SK-N-SH (cell line): ENCODE measurements around the gene PNCK. TPM values are rescaled to one million over a fixed set of nuclear protein-coding genes. Genes with fewer than 3 reads are reported as not detected.

Source experiments
- CTCF ChIA-PET: fragments of 300-600, 350-600 bp; formaldehyde crosslinking; extraction: SDS; loops from one replicate; lab custom pipeline; 2021; lab: Yijun Ruan, JAX
- POLR2A ChIA-PET: fragments of 350-600 bp; sonication (Branson Sonifier 250); formaldehyde crosslinking; extraction: SDS; loops from one replicate; lab custom pipeline; 2020; ENCODE audit warnings: antibody characterized with exemption, inconsistent platforms; lab: Yijun Ruan, JAX
- DNase-seq: peaks from one replicate; pipeline ENCODE4 v3.0.0; 2012
- H2AFZ ChIP-seq: fragments of 200-600 bp; sonication (generic); 2 replicates; pipeline ENCODE4 v1.8.1; 2016; ENCODE audit warnings: antibody characterized with exemption, mild to moderate bottlenecking, low read depth
- H3F3A ChIP-seq: fragments of 200-600 bp; sonication (generic); replicated peaks from 2 replicates; pipeline ENCODE3; 2016; ENCODE audit warnings: antibody characterized with exemption, mild to moderate bottlenecking; ENCODE audit not compliant: insufficient read depth
- H3K27ac ChIP-seq, 2 experiments: fragments of 200-500 bp in 1 of 2; fragments of 200-600 bp in 1 of 2; sonication (Bioruptor generic) in 1 of 2; sonication (generic), shearing (Covaris generic) in 1 of 2; 2 replicates each; pipeline versions ENCODE4 v1.5.1 to v1.6.1; 2014 to 2016; ENCODE audit warnings: low read depth in 2 of 2, inconsistent platforms in 1 of 2, low read length in 1 of 2, mild to moderate bottlenecking in 1 of 2, mixed read lengths in 1 of 2
- H3K27me3 ChIP-seq: fragments of 200-600 bp; sonication (generic), shearing (Covaris generic); 2 replicates; pipeline ENCODE4 v1.6.1; 2016; ENCODE audit warnings: mixed run types; ENCODE audit not compliant: insufficient read depth
- H3K36me3 ChIP-seq, 2 experiments: fragments of 200-500 bp in 1 of 2; fragments of 200-600 bp in 1 of 2; sonication (Bioruptor generic) in 1 of 2; sonication (generic) in 1 of 2; replicated peaks in 1 of 2; 2 replicates each; pipeline versions ENCODE3 to v1.5.1; 2014 to 2016; ENCODE audit warnings: low read length in 1 of 2, mild to moderate bottlenecking in 1 of 2; ENCODE audit not compliant: insufficient read depth in 2 of 2, control insufficient read depth in 1 of 2
- H3K4me1 ChIP-seq, 2 experiments: fragments of 200-500 bp in 1 of 2; fragments of 200-600 bp in 1 of 2; sonication (Bioruptor generic) in 1 of 2; sonication (generic), shearing (Covaris generic) in 1 of 2; 2 replicates each; pipeline versions ENCODE4 v1.5.1 to v1.6.1; 2014 to 2016; ENCODE audit warnings: low read depth in 1 of 2, low read length in 1 of 2, mixed run types in 1 of 2; ENCODE audit not compliant: insufficient read depth in 2 of 2, control insufficient read depth in 1 of 2
- H3K4me2 ChIP-seq: fragments of 200-600 bp; sonication (generic), shearing (Covaris generic); 2 replicates; pipeline ENCODE4 v1.6.1; 2017; ENCODE audit warnings: mixed run types
- H3K4me3 ChIP-seq, 2 experiments: fragments of 200-500 bp in 1 of 2; fragments of 200-600 bp in 1 of 2; sonication (Bioruptor generic) in 1 of 2; sonication (generic), shearing (Covaris generic) in 1 of 2; 2 replicates each; pipeline versions ENCODE4 v1.5.1 to v1.8.1; 2014 to 2016; ENCODE audit warnings: low read depth in 2 of 2, inconsistent platforms in 1 of 2, low read length in 1 of 2, mild to moderate bottlenecking in 1 of 2, mixed read lengths in 1 of 2, moderate library complexity in 1 of 2
- H3K79me2 ChIP-seq: fragments of 200-600 bp; sonication (generic); 2 replicates; pipeline ENCODE4 v1.8.1; 2017; ENCODE audit warnings: mild to moderate bottlenecking; ENCODE audit not compliant: insufficient read depth
- H3K9ac ChIP-seq: fragments of 200-600 bp; sonication (generic); 2 replicates; pipeline ENCODE4 v1.6.1; 2017; ENCODE audit warnings: mixed run types
- H3K9me2 ChIP-seq: fragments of 200-600 bp; sonication (generic); 2 replicates; pipeline ENCODE4 v1.6.1; 2017; ENCODE audit warnings: mixed run types
- H3K9me3 ChIP-seq: fragments of 200-600 bp; sonication (generic); 2 replicates; pipeline ENCODE4 v1.6.1; 2017; ENCODE audit warnings: mixed run types, mild to moderate bottlenecking, moderate library complexity
- H4K20me1 ChIP-seq: fragments of 200-600 bp; sonication (generic); 2 replicates; pipeline ENCODE4 v1.6.1; 2017; ENCODE audit warnings: mild to moderate bottlenecking, mixed run types; ENCODE audit not compliant: insufficient read depth
- EP300 ChIP-seq, 2 experiments: IDR thresholded peaks; 2 replicates each; pipeline versions ENCODE4 v1.4.0 to v1.6.1; 2012; ENCODE audit warnings: borderline replicate concordance in 1 of 2, low read depth in 1 of 2, low read length in 1 of 2
- FOXJ3 ChIP-seq: sonication (generic); formaldehyde crosslinking; IDR thresholded peaks from 2 replicates; pipeline ENCODE4 v1.5.1; 2020; ENCODE audit warnings: mild to moderate bottlenecking, missing genetic modification reagents
- FOXM1 ChIP-seq: IDR thresholded peaks from 2 replicates; pipeline ENCODE4 v1.4.0; 2012; ENCODE audit warnings: low read depth, mild to moderate bottlenecking
- IRF3 ChIP-seq: fragments of 150-350 bp; IDR thresholded peaks from 2 replicates; pipeline ENCODE4 v1.6.1; 2016; ENCODE audit warnings: mild to moderate bottlenecking, low read depth, low read length
- JUND ChIP-seq: IDR thresholded peaks from 2 replicates; pipeline ENCODE4 v1.4.0; 2012
- NFIC ChIP-seq: IDR thresholded peaks from 2 replicates; pipeline ENCODE4 v1.4.0; 2012; ENCODE audit warnings: borderline replicate concordance
- PBX3 ChIP-seq: IDR thresholded peaks from 2 replicates; pipeline ENCODE4; 2012
- RCOR1 ChIP-seq: fragments of 150-350 bp; IDR thresholded peaks from 2 replicates; pipeline ENCODE4 v1.6.1; 2017; ENCODE audit warnings: antibody characterized with exemption, low read length
- REST ChIP-seq: IDR thresholded peaks from 2 replicates; pipeline ENCODE4 v1.6.1; 2012; ENCODE audit warnings: mild to moderate bottlenecking, low read depth, low read length, moderate library complexity
- RXRA ChIP-seq: IDR thresholded peaks from 2 replicates; pipeline ENCODE4 v1.4.0; 2012; ENCODE audit warnings: low read depth, mild to moderate bottlenecking, borderline replicate concordance
- TAF1 ChIP-seq: IDR thresholded peaks from 2 replicates; pipeline ENCODE4 v1.6.1; 2012; ENCODE audit warnings: low read depth, mild to moderate bottlenecking, low read length, moderate library complexity, borderline replicate concordance
- TEAD4 ChIP-seq: IDR thresholded peaks from 2 replicates; pipeline ENCODE4 v1.4.0; 2012; ENCODE audit warnings: mild to moderate bottlenecking, borderline replicate concordance; ENCODE audit not compliant: insufficient read depth
- WGBS: methylation state at CpG from one replicate; pipeline ENCODE4 v1.1.6; 2017; ENCODE audit warnings: low lambda C conversion rate; 5-methylcytosine and 5-hydroxymethylcytosine counted together
- polyA plus RNA-seq, 3 experiments: library from polyadenylated mRNA; depleted of rRNA; stranded (reverse); fragments of >200 nt; gene quantifications; 2 replicates each; pipeline ENCODE4 v1.2.3, GENCODE V29; 2012
- TF ChIP-seq, protein P1 (sequence below): fragments of 200-600 bp; sonication (generic); IDR thresholded peaks from 2 replicates; pipeline ENCODE4 v1.6.1; 2017; ENCODE audit warnings: antibody characterized with exemption, mild to moderate bottlenecking, moderate library complexity

PNCK gene
- polyA plus RNA-seq, 1 of the 3 experiments (the other 2 are of a cell fraction) = 1.2 TPM

- H3K27me3 ChIP-seq = peaks cover 50% of the 10 kb centered on the region
- no peak overlapping the region for H3K4me2 ChIP-seq
- H3K9ac ChIP-seq = no peak overlapping the region
- no peak overlapping the region for H3K27ac ChIP-seq
- DNase-seq = peak; percentile 12
- no peaks in the 10 kb centered on the region for H3K79me2 ChIP-seq
- no peaks in the 10 kb centered on the region for H3K9me2 ChIP-seq
- H2AFZ ChIP-seq = no peak overlapping the region
- no peaks in the 10 kb centered on the region for H4K20me1 ChIP-seq
- H3K36me3 ChIP-seq = no peaks in the 10 kb centered on the region
- H3K4me1 ChIP-seq = peaks cover 0 to 22% of the 10 kb centered on the region in 2 experiments; a peak in 1 of 4 replicates
- H3K4me3 ChIP-seq = no peak overlapping the region
- no peaks in the 10 kb centered on the region for H3F3A ChIP-seq
- no peaks in the 10 kb centered on the region for H3K9me3 ChIP-seq
- TF ChIP-seq PBX3 (no peak), TAF1 (no peak), EP300 (IDR thresholded peaks at IDR 0.05; ENCODE audit: borderline replicate concordance in 1 of 2, low read depth in 1 of 2, low read length in 1 of 2) (no peak), FOXM1 (no peak), IRF3 (no peak), RCOR1 (no peak), REST (no peak), NFIC (no peak), RXRA (no peak), FOXJ3 (CRISPR knock-in tag) (no peak), TEAD4 (no peak), JUND (no peak)
- TF ChIP-seq, protein P1, sequence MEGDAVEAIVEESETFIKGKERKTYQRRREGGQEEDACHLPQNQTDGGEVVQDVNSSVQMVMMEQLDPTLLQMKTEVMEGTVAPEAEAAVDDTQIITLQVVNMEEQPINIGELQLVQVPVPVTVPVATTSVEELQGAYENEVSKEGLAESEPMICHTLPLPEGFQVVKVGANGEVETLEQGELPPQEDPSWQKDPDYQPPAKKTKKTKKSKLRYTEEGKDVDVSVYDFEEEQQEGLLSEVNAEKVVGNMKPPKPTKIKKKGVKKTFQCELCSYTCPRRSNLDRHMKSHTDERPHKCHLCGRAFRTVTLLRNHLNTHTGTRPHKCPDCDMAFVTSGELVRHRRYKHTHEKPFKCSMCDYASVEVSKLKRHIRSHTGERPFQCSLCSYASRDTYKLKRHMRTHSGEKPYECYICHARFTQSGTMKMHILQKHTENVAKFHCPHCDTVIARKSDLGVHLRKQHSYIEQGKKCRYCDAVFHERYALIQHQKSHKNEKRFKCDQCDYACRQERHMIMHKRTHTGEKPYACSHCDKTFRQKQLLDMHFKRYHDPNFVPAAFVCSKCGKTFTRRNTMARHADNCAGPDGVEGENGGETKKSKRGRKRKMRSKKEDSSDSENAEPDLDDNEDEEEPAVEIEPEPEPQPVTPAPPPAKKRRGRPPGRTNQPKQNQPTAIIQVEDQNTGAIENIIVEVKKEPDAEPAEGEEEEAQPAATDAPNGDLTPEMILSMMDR = no peak
- 34% methylated on average over 14 of the region's 27 CpGs for WGBS
- ChIA-PET CTCF (interaction anchor here (1.0 to 1.8 kb wide), 7 partner anchors 7 to 83 kb away, joined by 5 to 10 read pairs (median 5); no protein-coding TSS in a partner anchor), POLR2A (interaction anchor here (0.6 kb wide), 1 partner anchor 20 kb away, joined by 3 read pairs; no protein-coding TSS in a partner anchor)
Measured at GRCh38 chrX:153637121-153638040, 36.2 kb downstream of the PNCK start.
